Ovary (tissue), 9 donors: ENCODE measurements around the gene RCOR2. TPM values are rescaled to one million over a fixed set of nuclear protein-coding genes. Genes with fewer than 3 reads are reported as not detected.

Experiments used
- DNase-seq, 5 donors: peaks; one replicate each; pipeline ENCODE4 v3.0.0-alpha.2; 2019 to 2020
- H3K27ac ChIP-seq, 2 donors: fragments of 200-600 bp; one replicate each; pipeline versions ENCODE4 v1.5.1 to v1.8.0; 2019 to 2022
- H3K27me3 ChIP-seq: fragments of 200-600 bp; one replicate; pipeline ENCODE4 v1.8.0; 2022
- H3K36me3 ChIP-seq: fragments of 200-600 bp; sonication (generic); one replicate; pipeline ENCODE4 v1.5.1; 2019
- H3K4me1 ChIP-seq: one replicate; pipeline ENCODE4 v1.8.1; 2013; ENCODE audit warnings: mild to moderate bottlenecking, moderate library complexity; ENCODE audit not compliant: insufficient read depth
- H3K4me3 ChIP-seq: fragments of 200-600 bp; sonication (generic); one replicate; pipeline ENCODE4 v1.5.1; 2017
- H3K9me3 ChIP-seq, 2 donors: fragments of 200-600 bp in 1 of 2; sonication (generic) in 1 of 2; one replicate each; pipeline versions ENCODE4 v1.5.1 to v1.8.1; 2013 to 2019; ENCODE audit warnings: mild to moderate bottlenecking in 1 of 2, moderate library complexity in 1 of 2
- EP300 ChIP-seq: sonication (generic); formaldehyde crosslinking; IDR thresholded peaks from one replicate; pipeline ENCODE4 v1.6.1; 2017; ENCODE audit warnings: antibody characterized with exemption
- POLR2A ChIP-seq: fragments of 450-650 bp; IDR thresholded peaks from one replicate; pipeline ENCODE4 v1.6.1; 2017; ENCODE audit warnings: antibody characterized with exemption, mild to moderate bottlenecking, moderate library complexity
- WGBS, 3 donors: extraction: QIAGEN DNeasy Blood & Tissue Kit in 1 of 3; methylation state at CpG; one replicate each; pipeline versions ENCODE4 v1.1.5 to v1.1.7; 2013 to 2017; 5-methylcytosine and 5-hydroxymethylcytosine counted together
- intact Hi-C, 4 donors: fragments of 100-400 bp; cut with DNase I; formaldehyde crosslinking; loops; one replicate each; pipeline versions ENCODE4 v1.11.0 to v1.15.1; 2022 to 2023
- polyA plus RNA-seq, 2 donors: library from polyadenylated mRNA; stranded (reverse); fragments of 200-250 nt in 1 of 2; fragments of 350-450 nt in 1 of 2; fragmentation: Illumina TruSeq in 1 of 2; extraction: RNeasy Lipid Tissue Mini Kit (QIAGEN cat#74804) in 1 of 2; gene quantifications; one replicate each; pipeline ENCODE4 v1.2.3, GENCODE V29; 2013 to 2014
- total RNA-seq, 7 donors: library from RNA; depleted of rRNA in 2 of 7; stranded (reverse); fragments of >200 nt in 2 of 7; fragmentation: NEBNext Ultra II Directional in 3 of 7; extraction: Animal tissue kit (Norgen Biotek cat#: 25700) in 3 of 7; gene quantifications; one replicate each; pipeline versions ENCODE4 v1.1.0 to v1.2.4, GENCODE V29; 2016 to 2023
- TF ChIP-seq, protein P1 (sequence below), 3 donors: fragments of 450-650 bp in 2 of 3; fragments of 200-600 bp in 1 of 3; IDR thresholded peaks; one replicate each; pipeline versions ENCODE4 v1.5.1 to v1.8.0; 2016 to 2022; ENCODE audit warnings: antibody characterized with exemption in 3 of 3, mild to moderate bottlenecking in 1 of 3
- donor health status: DM: no; HTN: no; CAD: no; lungs with moderate emphysema.
- donor health status: DM: no; HTN: no; CAD: no.
- donor health status: Bipolar disorder and iron deficiency.
- donor health status: DM: yes; HTN: yes; CAD: no.
- donor health status: DM: no; HTN: no; CAD: no.
- donor health status: DM: yes; HTN: yes; CAD: no.

Gene RCOR2
- total and polyA plus RNA-seq, 9 donors = 0.12 to 7.9 (median 2.2) TPM

DNA sequence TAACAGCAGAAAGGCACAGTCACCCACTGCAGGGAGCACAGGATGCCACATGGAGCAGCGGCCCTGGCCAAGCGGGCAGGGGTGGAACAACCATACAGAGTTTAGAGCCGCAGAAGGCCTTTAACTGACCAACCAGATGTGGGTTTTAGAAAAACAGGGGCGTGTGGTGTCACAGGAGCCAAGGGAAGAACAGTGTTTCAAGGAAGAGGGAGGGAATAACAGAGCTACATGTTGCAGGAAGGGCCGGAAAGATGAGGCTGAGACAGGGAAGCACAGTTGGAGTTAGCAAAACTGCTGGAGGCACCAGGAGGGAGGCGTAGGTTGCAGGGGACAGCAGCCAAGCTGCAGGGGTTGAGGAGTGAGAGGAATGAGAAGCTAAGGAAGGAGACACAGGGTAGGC, 14.1 kb upstream of the RCOR2 start:
- H3K4me1 ChIP-seq = no peaks in the 10 kb centered on the region
- no peaks in the 10 kb centered on the region for H3K36me3 ChIP-seq
- no peak for DNase-seq
- TF ChIP-seq EP300 (no peak), POLR2A (no peak)
- TF ChIP-seq, protein P1, sequence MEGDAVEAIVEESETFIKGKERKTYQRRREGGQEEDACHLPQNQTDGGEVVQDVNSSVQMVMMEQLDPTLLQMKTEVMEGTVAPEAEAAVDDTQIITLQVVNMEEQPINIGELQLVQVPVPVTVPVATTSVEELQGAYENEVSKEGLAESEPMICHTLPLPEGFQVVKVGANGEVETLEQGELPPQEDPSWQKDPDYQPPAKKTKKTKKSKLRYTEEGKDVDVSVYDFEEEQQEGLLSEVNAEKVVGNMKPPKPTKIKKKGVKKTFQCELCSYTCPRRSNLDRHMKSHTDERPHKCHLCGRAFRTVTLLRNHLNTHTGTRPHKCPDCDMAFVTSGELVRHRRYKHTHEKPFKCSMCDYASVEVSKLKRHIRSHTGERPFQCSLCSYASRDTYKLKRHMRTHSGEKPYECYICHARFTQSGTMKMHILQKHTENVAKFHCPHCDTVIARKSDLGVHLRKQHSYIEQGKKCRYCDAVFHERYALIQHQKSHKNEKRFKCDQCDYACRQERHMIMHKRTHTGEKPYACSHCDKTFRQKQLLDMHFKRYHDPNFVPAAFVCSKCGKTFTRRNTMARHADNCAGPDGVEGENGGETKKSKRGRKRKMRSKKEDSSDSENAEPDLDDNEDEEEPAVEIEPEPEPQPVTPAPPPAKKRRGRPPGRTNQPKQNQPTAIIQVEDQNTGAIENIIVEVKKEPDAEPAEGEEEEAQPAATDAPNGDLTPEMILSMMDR (IDR thresholded peaks at IDR 0.05) = no peak
- H3K27me3 ChIP-seq = no peaks in the 10 kb centered on the region
- H3K9me3 ChIP-seq = no peaks in the 10 kb centered on the region
- WGBS, 3 donors = 26 to 44% (median 38%) methylated on average over 6 of the region's 6 CpGs
- H3K4me3 ChIP-seq = no peak overlapping the region
- no peak overlapping the region for H3K27ac ChIP-seq
- intact Hi-C loops = no loop called here

DNA sequence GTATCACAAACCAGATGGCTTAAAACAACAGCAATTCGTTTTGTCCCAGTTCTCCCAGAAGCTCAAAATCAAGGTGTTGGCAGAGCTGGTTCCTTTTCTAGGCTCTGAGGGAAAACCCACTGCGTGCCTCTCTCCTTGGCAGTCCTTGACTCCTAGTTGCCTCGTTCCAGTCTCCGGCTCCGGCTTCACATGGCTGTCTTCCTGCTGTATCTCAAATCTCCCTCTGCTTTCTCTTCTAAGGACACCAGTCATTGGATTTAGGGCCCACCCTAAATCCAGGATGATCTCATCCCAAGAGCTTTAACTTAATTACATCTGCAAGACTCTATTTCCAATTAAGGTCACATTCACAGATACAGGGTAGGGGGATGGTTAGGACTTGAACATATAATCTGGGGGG, 12.7 kb upstream of the RCOR2 start:
- H3K9me3 ChIP-seq = no peaks in the 10 kb centered on the region
- no peak for DNase-seq
- no peaks in the 10 kb centered on the region for H3K36me3 ChIP-seq
- H3K27me3 ChIP-seq = no peaks in the 10 kb centered on the region
- TF ChIP-seq POLR2A (no peak), EP300 (no peak)
- TF ChIP-seq, protein P1 (IDR thresholded peaks at IDR 0.05) = no peak
- no peak overlapping the region for H3K4me3 ChIP-seq
- WGBS, 3 donors = 79 to 82% (median 82%) methylated on average over 5 of the region's 5 CpGs
- no peak overlapping the region for H3K27ac ChIP-seq
- intact Hi-C loops = no loop called here
- no peaks in the 10 kb centered on the region for H3K4me1 ChIP-seq

DNA sequence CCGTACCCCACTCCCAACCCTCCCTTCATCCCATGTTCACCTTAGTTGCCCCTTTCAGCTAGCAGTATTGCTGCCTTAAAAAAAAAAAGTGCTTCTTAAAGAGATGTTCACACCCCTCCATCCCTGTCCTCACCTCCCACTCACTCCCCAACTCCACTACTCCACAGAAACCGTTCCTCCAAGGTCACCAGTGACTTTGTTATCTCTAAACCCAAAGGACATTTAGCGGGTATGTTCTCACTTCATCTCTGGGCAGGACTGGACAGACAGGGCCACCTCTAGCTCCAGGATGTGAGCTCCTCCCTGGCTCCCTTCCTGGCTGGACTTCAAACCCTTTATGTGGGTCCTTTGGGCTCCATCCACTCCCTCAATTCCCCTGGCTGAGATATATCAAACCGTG, 6.4 kb upstream of the RCOR2 start:
- no peaks in the 10 kb centered on the region for H3K9me3 ChIP-seq
- no peak overlapping the region for H3K27ac ChIP-seq
- TF ChIP-seq, protein P1 (IDR thresholded peaks at IDR 0.05) = no peak
- TF ChIP-seq POLR2A (no peak), EP300 (no peak)
- WGBS, 3 donors = 8 to 24% (median 10%) methylated on average over 4 of the region's 4 CpGs
- no peaks in the 10 kb centered on the region for H3K36me3 ChIP-seq
- intact Hi-C loops = no loop called here
- no peaks in the 10 kb centered on the region for H3K27me3 ChIP-seq
- no peak overlapping the region for H3K4me3 ChIP-seq
- H3K4me1 ChIP-seq = peaks cover 8% of the 10 kb centered on the region
- DNase-seq = no peak

DNA sequence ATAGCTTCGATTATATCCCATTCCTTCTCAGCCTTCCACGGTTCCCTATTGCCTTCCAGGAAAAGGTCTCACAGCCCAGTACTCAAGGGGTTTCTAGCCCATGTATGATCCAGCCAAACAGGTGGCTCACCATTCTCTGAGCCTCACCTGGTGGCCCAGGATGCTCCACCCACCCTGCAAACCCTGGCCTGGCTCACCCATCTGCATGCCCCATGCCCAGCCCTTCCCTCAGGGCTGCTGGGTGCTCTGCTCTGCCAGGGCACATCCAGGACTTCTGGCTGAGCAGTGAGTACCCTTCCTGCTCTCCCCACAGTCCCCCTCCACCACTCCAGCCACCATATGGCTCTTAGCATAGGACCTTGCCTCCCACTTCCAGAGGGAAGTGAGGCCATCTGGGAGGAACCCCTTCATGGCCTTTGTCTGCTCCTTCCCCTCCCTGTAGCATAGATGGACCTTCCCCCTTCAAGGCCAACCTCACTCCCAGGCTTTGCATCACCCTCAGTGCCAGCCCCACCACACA, 5.8 kb upstream of the RCOR2 start:
- DNase-seq = no peak
- Histone ChIP-seq H3K27me3 (no peaks in the 10 kb centered on the region), H3K36me3 (no peaks in the 10 kb centered on the region), H3K9me3 (no peaks in the 10 kb centered on the region), H3K4me1 (peaks cover 11% of the 10 kb centered on the region), H3K27ac (peak overlapping the region in 1 of 2 donors; percentile 9), H3K4me3 (no peak overlapping the region)
- intact Hi-C loops = no loop called here
- 64 to 76% (median 69%) methylated on average over 2 of the region's 2 CpGs for WGBS, 3 donors
- TF ChIP-seq EP300 (no peak), POLR2A (no peak)
- TF ChIP-seq, protein P1 (IDR thresholded peaks at IDR 0.05) = no peak
